ENCODE measurements around the gene GSK3A.
A peak's percentile ranks its signal among the peaks of the same experiment; 100 is the strongest.

GSK3A gene

GRCh38 chr19:42219812-42220750 is 22.3 kb downstream of the GSK3A start, which contains the start of gene ZNF526:
Gene ZNF526, plus strand, starts transcription at chr19:42220312. Its CDS starts 4,092 bp downstream, at chr19:42224404.
- peak; percentile 97 for DNase-seq

GRCh38 chr19:42217520-42218437 is 24.6 kb downstream of the GSK3A start, which contains the start of gene DEDD2:
Gene DEDD2, minus strand, starts transcription at chr19:42217677. Its CDS starts 670 bp downstream, at chr19:42217007.
- DNase-seq, result peak; percentile 100

- DNase-seq, result peak; percentile 61
Observed at GRCh38 chr19:42216653-42217519, 25.5 kb downstream of the GSK3A start.

- DNase-seq, result no peak
Observed at GRCh38 chr19:42214810-42215485, 27.5 kb downstream of the GSK3A start.

GRCh38 chr19:42212886-42213285 is 29.5 kb downstream of the GSK3A start:
- DNase-seq, result no peak

- DNase-seq, result no peak
Observed at GRCh38 chr19:42208612-42209011, 33.8 kb downstream of the GSK3A start.

- peak; percentile 38 for DNase-seq
Observed at GRCh38 chr19:42207767-42208271, 34.6 kb downstream of the GSK3A start.

GRCh38 chr19:42206871-42207755 is 35.3 kb downstream of the GSK3A start:
- DNase-seq, result no peak

- DNase-seq, result no peak
Observed at GRCh38 chr19:42204664-42205063, 37.7 kb downstream of the GSK3A start.

- no peak for DNase-seq
Observed at GRCh38 chr19:42203700-42204099, 38.7 kb downstream of the GSK3A start.

GRCh38 chr19:42202290-42202880 is 40.0 kb downstream of the GSK3A start:
- DNase-seq, result no peak

GRCh38 chr19:42201489-42202289 is 40.7 kb downstream of the GSK3A start:
- DNase-seq, result peak; percentile 53

GRCh38 chr19:42200116-42200715 is 42.2 kb downstream of the GSK3A start:
- DNase-seq, result no peak

- DNase-seq, result peak; percentile 79
Observed at GRCh38 chr19:42199440-42200115, 42.8 kb downstream of the GSK3A start.

GRCh38 chr19:42198676-42199439 is 43.5 kb downstream of the GSK3A start:
- peak; percentile 73 for DNase-seq

GRCh38 chr19:42197375-42197817 is 45.0 kb downstream of the GSK3A start:
- no peak for DNase-seq
